Measurements from ENCODE around the gene CIB4.

The CIB4 gene

GRCh38 chr2:26576565-26577441 lies 64.4 kb downstream of the CIB4 start:
- no peak overlapping the region for H3K4me3 ChIP-seq (replicated peaks; ENCODE audit: low read depth, low read length)
- DNase-seq (ENCODE audit: low read depth) = no peak
- TF ChIP-seq, protein P1, sequence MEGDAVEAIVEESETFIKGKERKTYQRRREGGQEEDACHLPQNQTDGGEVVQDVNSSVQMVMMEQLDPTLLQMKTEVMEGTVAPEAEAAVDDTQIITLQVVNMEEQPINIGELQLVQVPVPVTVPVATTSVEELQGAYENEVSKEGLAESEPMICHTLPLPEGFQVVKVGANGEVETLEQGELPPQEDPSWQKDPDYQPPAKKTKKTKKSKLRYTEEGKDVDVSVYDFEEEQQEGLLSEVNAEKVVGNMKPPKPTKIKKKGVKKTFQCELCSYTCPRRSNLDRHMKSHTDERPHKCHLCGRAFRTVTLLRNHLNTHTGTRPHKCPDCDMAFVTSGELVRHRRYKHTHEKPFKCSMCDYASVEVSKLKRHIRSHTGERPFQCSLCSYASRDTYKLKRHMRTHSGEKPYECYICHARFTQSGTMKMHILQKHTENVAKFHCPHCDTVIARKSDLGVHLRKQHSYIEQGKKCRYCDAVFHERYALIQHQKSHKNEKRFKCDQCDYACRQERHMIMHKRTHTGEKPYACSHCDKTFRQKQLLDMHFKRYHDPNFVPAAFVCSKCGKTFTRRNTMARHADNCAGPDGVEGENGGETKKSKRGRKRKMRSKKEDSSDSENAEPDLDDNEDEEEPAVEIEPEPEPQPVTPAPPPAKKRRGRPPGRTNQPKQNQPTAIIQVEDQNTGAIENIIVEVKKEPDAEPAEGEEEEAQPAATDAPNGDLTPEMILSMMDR (IDR thresholded peaks at IDR 0.05; ENCODE audit: low read length, missing control alignments) = no peak

DNA sequence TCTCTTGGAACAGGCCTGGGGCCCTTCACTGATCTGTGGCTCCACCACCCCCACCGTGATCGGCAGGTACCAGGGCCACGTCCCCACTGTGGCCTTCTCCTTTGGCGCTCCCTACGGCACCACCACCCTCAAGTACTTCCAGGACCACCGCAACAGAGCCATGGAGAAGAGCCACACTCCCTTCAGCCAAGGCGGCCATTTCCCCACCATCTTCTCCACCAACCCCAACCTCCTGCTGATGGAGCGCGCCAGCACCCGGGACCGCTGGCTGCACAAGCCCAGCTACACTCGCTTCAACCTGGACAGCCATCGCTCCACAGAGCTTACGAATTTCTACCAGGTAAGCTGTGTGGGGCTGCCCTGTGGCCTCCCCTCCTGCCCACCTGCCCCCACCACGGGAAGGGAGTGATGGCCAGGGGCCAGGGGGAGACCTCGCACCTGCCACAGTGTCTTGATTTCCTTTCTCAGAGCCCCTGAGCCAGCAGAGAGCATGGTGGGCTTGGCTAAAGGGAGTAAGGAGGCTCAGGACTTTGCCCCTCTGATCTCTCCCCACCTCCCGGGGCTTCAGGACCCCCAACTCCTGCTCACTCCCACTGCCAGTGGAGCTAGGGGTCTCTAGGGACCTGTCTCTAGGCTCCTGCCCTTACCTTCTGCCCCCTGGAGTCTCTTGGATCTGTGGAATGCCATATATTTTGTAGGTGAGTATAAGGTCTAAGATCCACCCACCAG lies 65.2 kb downstream of the CIB4 start:
- no peak for DNase-seq (ENCODE audit: low read depth)
- TF ChIP-seq, protein P1 (IDR thresholded peaks at IDR 0.05; ENCODE audit: low read length, missing control alignments) = no peak
- H3K4me3 ChIP-seq (replicated peaks; ENCODE audit: low read depth, low read length) = no peak overlapping the region

DNA sequence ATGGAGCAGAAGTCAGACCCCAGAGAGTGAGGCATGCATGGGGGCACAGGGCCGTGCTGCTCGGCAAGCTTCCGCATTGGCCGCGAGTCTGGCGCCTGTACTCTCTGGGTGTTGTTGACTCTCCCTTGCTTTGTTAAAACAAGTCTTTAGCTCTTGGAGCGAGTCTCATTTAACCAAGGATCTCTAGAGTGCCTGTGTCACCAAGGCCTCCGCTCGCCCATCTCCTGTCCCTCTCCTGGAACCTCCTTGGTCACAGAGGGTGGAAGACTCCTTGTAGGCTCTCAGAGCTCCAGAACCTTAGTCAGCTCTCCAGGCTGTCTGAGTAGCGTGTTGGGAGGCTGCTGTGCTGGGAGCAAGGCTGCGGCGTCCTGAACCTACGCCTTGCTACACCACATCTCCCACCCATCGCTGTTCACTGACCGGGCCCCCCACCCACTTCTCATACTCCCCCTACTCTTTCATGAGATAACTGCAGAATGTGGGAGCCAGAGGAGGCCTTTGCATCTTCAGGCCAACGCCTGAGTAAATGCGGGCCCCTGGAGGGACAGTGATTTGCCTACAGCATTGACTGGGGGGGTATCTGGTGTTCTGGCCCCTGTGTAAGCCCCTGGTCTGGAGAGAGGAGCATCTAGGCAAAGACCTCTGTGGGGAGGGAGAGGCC lies 66.1 kb downstream of the CIB4 start:
- DNase-seq (ENCODE audit: low read depth) = no peak
- TF ChIP-seq, protein P1 (IDR thresholded peaks at IDR 0.05; ENCODE audit: low read length, missing control alignments) = no peak
- H3K4me3 ChIP-seq (replicated peaks; ENCODE audit: low read depth, low read length) = no peak overlapping the region

DNA sequence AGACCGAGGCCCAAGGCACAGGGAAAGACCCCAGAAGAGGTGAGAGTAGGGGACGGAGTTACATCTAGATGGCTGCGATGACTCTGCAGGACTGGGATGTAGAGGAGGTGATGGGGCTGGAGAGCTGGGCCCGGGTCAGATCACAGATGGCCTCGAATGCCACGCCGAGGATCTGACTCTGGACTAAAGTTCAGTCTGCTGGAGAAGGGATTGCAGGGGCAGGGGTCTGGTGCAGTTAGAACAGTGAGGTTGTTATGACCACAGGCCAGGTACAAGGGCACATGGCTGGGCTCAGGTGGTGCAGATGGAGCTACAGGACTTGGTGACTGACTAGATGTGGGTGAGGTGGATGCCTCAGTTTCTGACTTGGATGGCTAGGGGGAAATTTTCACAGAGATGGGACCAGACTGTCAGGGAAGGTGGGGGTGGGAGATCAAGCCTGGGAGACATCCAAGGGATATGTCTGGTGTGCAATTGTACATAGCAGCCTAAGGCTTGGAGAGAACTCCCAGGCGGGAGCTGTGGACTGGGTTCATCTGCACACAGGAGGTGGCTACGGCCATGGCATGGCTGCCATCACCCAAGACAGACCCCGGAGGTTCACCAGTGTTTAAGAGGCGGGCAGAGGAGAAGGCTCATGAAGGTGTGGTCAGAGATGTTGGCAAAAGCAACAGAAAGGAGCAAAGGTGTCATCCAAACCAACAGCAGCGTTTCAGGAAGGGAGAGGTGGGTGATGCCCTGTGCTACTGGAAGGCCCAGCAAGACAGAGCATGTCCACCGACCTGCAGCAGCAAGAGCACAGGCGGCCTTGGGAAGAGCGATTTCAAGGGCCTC lies 66.9 kb downstream of the CIB4 start:
- H3K4me3 ChIP-seq (replicated peaks; ENCODE audit: low read depth, low read length) = no peak overlapping the region
- no peak for DNase-seq (ENCODE audit: low read depth)

DNA sequence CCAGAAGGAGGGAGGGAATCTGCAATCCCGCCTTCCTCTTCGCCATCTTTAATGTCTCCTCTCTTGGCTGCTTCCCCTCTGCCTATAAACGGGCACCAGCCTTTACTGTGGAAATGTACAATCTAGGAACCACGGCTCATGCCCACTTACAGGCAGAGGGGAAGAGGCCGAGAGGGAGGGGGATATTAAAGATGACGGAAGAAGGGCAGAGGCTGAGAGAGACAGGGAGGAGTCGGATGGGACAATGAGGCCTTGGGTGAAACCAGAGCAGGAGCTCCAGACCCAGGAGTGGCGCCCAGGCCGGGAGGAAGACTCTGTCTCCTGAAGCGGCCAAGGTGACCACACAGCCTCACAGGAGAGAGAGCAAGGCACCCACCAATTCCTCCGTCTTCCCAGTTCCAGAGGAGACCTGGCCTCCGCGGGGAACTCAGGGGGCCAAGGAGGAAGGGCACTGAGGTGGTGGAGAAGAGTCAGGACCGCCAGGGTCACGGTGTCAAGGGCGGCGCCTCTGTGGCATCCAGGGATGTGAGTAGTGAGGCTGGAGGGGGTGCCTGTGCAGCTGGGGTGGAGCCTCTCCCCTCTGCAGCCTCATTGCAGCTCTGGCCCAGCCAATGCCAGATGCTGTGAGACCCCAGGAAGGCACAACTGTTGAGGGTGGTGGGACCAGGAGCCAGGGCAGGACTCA lies 67.8 kb downstream of the CIB4 start:
- TF ChIP-seq, protein P1 (IDR thresholded peaks at IDR 0.05; ENCODE audit: low read length, missing control alignments) = no peak
- DNase-seq (ENCODE audit: low read depth) = no peak
- no peak overlapping the region for H3K4me3 ChIP-seq (replicated peaks; ENCODE audit: low read depth, low read length)

More for the DNA sequence above, 66.9 kb downstream of the CIB4 start:
- TF ChIP-seq, protein P1 (IDR thresholded peaks at IDR 0.05; ENCODE audit: low read length, missing control alignments) = no peak

- TF ChIP-seq, protein P1 (IDR thresholded peaks at IDR 0.05; ENCODE audit: low read length, missing control alignments) = no peak
- H3K4me3 ChIP-seq (replicated peaks; ENCODE audit: low read depth, low read length) = no peak overlapping the region
These were observed 68.6 kb downstream of the CIB4 start for GRCh38 chr2:26572591-26572990.

More at GRCh38 chr2:26572591-26572990, 68.6 kb downstream of the CIB4 start:
- no peak for DNase-seq (ENCODE audit: low read depth)

All from fibroblast of pulmonary artery (primary cell).